ENCODE data around the gene ZNF224.

DNA sequence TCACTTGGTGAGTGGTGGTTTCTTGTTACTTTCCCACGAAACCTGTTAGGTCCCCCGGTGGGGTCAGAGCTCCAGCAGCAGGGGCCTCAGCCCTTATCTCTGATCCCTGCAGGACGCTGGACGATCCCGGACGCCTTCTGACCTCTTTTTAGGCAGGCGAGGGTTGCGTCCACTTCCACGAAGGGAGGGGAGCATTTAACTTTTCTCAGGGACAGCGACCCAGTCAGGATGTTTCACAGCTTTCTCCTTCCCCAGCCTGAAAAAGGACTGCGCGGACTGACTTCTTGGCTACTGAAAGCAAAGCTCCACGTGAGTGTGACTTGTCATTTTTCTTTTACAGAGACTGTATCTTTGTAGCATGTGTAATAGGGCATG lies 47.9 kb downstream of the ZNF224 start:
- TF ChIP-seq, protein P1, sequence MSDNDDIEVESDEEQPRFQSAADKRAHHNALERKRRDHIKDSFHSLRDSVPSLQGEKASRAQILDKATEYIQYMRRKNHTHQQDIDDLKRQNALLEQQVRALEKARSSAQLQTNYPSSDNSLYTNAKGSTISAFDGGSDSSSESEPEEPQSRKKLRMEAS (IDR thresholded peaks at IDR 0.05) = no peak
- TF ChIP-seq, protein P2, sequence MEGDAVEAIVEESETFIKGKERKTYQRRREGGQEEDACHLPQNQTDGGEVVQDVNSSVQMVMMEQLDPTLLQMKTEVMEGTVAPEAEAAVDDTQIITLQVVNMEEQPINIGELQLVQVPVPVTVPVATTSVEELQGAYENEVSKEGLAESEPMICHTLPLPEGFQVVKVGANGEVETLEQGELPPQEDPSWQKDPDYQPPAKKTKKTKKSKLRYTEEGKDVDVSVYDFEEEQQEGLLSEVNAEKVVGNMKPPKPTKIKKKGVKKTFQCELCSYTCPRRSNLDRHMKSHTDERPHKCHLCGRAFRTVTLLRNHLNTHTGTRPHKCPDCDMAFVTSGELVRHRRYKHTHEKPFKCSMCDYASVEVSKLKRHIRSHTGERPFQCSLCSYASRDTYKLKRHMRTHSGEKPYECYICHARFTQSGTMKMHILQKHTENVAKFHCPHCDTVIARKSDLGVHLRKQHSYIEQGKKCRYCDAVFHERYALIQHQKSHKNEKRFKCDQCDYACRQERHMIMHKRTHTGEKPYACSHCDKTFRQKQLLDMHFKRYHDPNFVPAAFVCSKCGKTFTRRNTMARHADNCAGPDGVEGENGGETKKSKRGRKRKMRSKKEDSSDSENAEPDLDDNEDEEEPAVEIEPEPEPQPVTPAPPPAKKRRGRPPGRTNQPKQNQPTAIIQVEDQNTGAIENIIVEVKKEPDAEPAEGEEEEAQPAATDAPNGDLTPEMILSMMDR (IDR thresholded peaks at IDR 0.05) = no peak
- TF ChIP-seq CBX8 (IDR thresholded peaks at IDR 0.05) (no peak), EP300 (IDR thresholded peaks at IDR 0.05) (no peak), NFE2L2 (conservative IDR thresholded peaks at IDR 0.05; ENCODE audit: low read length) (no peak), FOSL2 (IDR thresholded peaks at IDR 0.05) (no peak), FOSL2 (CRISPR knock-in tag; IDR thresholded peaks at IDR 0.05) (no peak), EHMT2 (IDR thresholded peaks at IDR 0.05; ENCODE audit: low read depth) (no peak)
- TF ChIP-seq, protein P3, sequence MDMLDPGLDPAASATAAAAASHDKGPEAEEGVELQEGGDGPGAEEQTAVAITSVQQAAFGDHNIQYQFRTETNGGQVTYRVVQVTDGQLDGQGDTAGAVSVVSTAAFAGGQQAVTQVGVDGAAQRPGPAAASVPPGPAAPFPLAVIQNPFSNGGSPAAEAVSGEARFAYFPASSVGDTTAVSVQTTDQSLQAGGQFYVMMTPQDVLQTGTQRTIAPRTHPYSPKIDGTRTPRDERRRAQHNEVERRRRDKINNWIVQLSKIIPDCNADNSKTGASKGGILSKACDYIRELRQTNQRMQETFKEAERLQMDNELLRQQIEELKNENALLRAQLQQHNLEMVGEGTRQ (IDR thresholded peaks at IDR 0.05) = no peak

All from A549 (cell line).